ENCODE measurements around the gene ZNF18. TPM values are rescaled to one million over a fixed set of nuclear protein-coding genes. Genes with fewer than 3 reads are reported as not detected.

ZNF18 gene
- total and polyA plus RNA-seq, 2 experiments from 2014 or later = 9.9 to 10.7 TPM

DNA sequence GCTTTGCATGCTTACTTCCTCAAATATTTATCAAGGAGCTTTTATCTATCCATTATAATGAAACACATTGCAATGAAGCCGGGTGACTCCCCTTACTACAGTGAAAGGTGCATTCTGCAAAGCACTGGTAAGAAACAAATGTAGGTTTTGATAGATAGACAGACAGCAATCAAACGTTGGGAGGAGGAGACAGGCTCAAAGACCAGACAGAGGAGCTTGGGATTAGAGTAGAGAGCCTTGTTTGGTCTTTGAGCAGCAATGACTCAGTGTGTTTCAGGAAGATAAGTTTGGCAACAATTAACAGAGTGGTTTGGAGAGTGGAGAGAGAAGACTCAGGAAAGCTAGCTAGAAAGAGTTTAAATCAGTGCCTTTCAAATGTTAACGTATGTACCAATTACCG, 68.8 kb downstream of the ZNF18 start:
- Histone ChIP-seq H3K9me3 (ENCODE audit: low read depth) (no peaks in the 10 kb centered on the region), H3K4me1 (ENCODE audit: low read depth) (no peaks in the 10 kb centered on the region), H3K27ac (no peak overlapping the region), H3K36me3 (no peaks in the 10 kb centered on the region), H3K4me3 (no peak overlapping the region), H3K27me3 (no peaks in the 10 kb centered on the region)
- TF ChIP-seq, protein P1, sequence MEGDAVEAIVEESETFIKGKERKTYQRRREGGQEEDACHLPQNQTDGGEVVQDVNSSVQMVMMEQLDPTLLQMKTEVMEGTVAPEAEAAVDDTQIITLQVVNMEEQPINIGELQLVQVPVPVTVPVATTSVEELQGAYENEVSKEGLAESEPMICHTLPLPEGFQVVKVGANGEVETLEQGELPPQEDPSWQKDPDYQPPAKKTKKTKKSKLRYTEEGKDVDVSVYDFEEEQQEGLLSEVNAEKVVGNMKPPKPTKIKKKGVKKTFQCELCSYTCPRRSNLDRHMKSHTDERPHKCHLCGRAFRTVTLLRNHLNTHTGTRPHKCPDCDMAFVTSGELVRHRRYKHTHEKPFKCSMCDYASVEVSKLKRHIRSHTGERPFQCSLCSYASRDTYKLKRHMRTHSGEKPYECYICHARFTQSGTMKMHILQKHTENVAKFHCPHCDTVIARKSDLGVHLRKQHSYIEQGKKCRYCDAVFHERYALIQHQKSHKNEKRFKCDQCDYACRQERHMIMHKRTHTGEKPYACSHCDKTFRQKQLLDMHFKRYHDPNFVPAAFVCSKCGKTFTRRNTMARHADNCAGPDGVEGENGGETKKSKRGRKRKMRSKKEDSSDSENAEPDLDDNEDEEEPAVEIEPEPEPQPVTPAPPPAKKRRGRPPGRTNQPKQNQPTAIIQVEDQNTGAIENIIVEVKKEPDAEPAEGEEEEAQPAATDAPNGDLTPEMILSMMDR (IDR thresholded peaks at IDR 0.05; ENCODE audit: low read depth, low read length) = no peak
- DNase-seq (ENCODE audit: low read depth in 1 of 2, low spot score in 1 of 2) = no peak

Other genes starting within 250 kb of the ZNF18 start
- 43.4 and 56.5 TPM in 2 replicates for gene MAP2K4, start 23.4 kb upstream of the ZNF18 start, total RNA-seq
- 65.2 and 76.9 TPM in 2 replicates for gene MAP2K4, start 23.4 kb upstream of the ZNF18 start, polyA plus RNA-seq